HL-60/S4 (cell line): ENCODE measurements around the gene TSSC4.

Experiments used
- in situ Hi-C: fragments of 300-500 bp; cut with MboI; formaldehyde crosslinking; loops from 2 replicates; pipeline ENCODE4 v1.14.3; 2022; ENCODE audit warnings: low sequenced_read_pairs

Gene TSSC4

GRCh38 chr11:2428322-2428795, 27.8 kb downstream of the TSSC4 start:
- in situ Hi-C loops, result loop anchor here (5.0 to 10.0 kb wide), 2 partner anchors 104 to 466 kb away; no protein-coding TSS in a partner anchor

GRCh38 chr11:2431395-2431794, 30.8 kb downstream of the TSSC4 start:
- in situ Hi-C loops, result loop anchor here (10.0 kb wide), 1 partner anchor 83 kb away; no protein-coding TSS in a partner anchor

GRCh38 chr11:2432171-2432621, 31.6 kb downstream of the TSSC4 start:
- in situ Hi-C loops, result loop anchor here (10.0 kb wide), 1 partner anchor 83 kb away; no protein-coding TSS in a partner anchor

GRCh38 chr11:2432628-2433071, 32.1 kb downstream of the TSSC4 start:
- in situ Hi-C loops, result loop anchor here (10.0 kb wide), 1 partner anchor 82 kb away; no protein-coding TSS in a partner anchor

- in situ Hi-C loops, result loop anchor here (10.0 kb wide), 1 partner anchor 81 kb away; no protein-coding TSS in a partner anchor
These were observed 32.8 kb downstream of the TSSC4 start for GRCh38 chr11:2433106-2433925.

GRCh38 chr11:2434008-2434407, 33.5 kb downstream of the TSSC4 start:
- in situ Hi-C loops, result loop anchor here (10.0 kb wide), 1 partner anchor 81 kb away; no protein-coding TSS in a partner anchor

- in situ Hi-C loops, result loop anchor here (10.0 kb wide), 1 partner anchor 80 kb away; no protein-coding TSS in a partner anchor
These were observed 34.1 kb downstream of the TSSC4 start for GRCh38 chr11:2434506-2435255.

- in situ Hi-C loops, result loop anchor here (10.0 kb wide), 1 partner anchor 79 kb away; no protein-coding TSS in a partner anchor
These were observed 34.9 kb downstream of the TSSC4 start for GRCh38 chr11:2435288-2436012.

- in situ Hi-C loops, result loop anchor here (10.0 kb wide), 1 partner anchor 79 kb away; no protein-coding TSS in a partner anchor
These were observed 35.5 kb downstream of the TSSC4 start for GRCh38 chr11:2436013-2436520.

- in situ Hi-C loops, result loop anchor here (10.0 kb wide), 1 partner anchor 78 kb away; no protein-coding TSS in a partner anchor
These were observed 36.0 kb downstream of the TSSC4 start for GRCh38 chr11:2436521-2437031.

GRCh38 chr11:2437516-2437915, 37.0 kb downstream of the TSSC4 start:
- in situ Hi-C loops, result loop anchor here (10.0 kb wide), 1 partner anchor 77 kb away; no protein-coding TSS in a partner anchor

GRCh38 chr11:2439820-2440219, 39.3 kb downstream of the TSSC4 start:
- in situ Hi-C loops, result loop anchor here (10.0 kb wide), 1 partner anchor 75 kb away; no protein-coding TSS in a partner anchor

- in situ Hi-C loops, result no loop called here
These were observed 40.1 kb downstream of the TSSC4 start for GRCh38 chr11:2440646-2441045.

GRCh38 chr11:2441171-2441570, 40.6 kb downstream of the TSSC4 start:
- in situ Hi-C loops, result no loop called here

GRCh38 chr11:2442589-2442988, 42.0 kb downstream of the TSSC4 start:
- in situ Hi-C loops, result no loop called here

GRCh38 chr11:2443406-2443805, 42.9 kb downstream of the TSSC4 start:
- in situ Hi-C loops, result no loop called here

GRCh38 chr11:2443881-2444820, 43.6 kb downstream of the TSSC4 start, which contains the start of gene TRPM5:
TRPM5 (minus strand) TSS chr11:2444514; CDS start chr11:2423036, 21,478 bp downstream.
- in situ Hi-C loops, result no loop called here
